Fibroblast of skin of abdomen (primary cell): ENCODE measurements around the gene PRKN.
"Not testable (repeated sequence)": the region's sequence is repeated elsewhere in the genome, so short reads cannot be mapped to it uniquely, and the experiment has no call there.

ENCODE experiments used
- DNase-seq: peaks from one replicate; pipeline ENCODE4 v3.0.0-alpha.2; 2013

The PRKN gene

GRCh38 chr6:162710419-162710818 is 17.1 kb downstream of the PRKN start:
- no peak for DNase-seq

GRCh38 chr6:162709431-162709830 is 18.1 kb downstream of the PRKN start:
- DNase-seq = no peak

- DNase-seq = no peak
Observed at GRCh38 chr6:162708971-162709370, 18.6 kb downstream of the PRKN start.

- DNase-seq = peak; percentile 18
Observed at GRCh38 chr6:162706232-162706631, 21.3 kb downstream of the PRKN start.

GRCh38 chr6:162705736-162706135 is 21.8 kb downstream of the PRKN start:
- DNase-seq = no peak

GRCh38 chr6:162704001-162704400 is 23.6 kb downstream of the PRKN start:
- DNase-seq = no peak

- no peak for DNase-seq
Observed at GRCh38 chr6:162702446-162702845, 25.1 kb downstream of the PRKN start.

- no peak for DNase-seq
Observed at GRCh38 chr6:162701551-162701950, 26.0 kb downstream of the PRKN start.

- DNase-seq = no peak
Observed at GRCh38 chr6:162700966-162701365, 26.6 kb downstream of the PRKN start.

- DNase-seq = peak; percentile 10
Observed at GRCh38 chr6:162699961-162700360, 27.6 kb downstream of the PRKN start.

GRCh38 chr6:162698440-162698839 is 29.1 kb downstream of the PRKN start:
- no peak for DNase-seq

GRCh38 chr6:162697872-162698403 is 29.6 kb downstream of the PRKN start:
- DNase-seq = no peak

GRCh38 chr6:162690158-162690557 is 37.4 kb downstream of the PRKN start:
- no peak for DNase-seq

- DNase-seq = no peak
Observed at GRCh38 chr6:162688751-162689345, 38.7 kb downstream of the PRKN start.

GRCh38 chr6:162685586-162685985 is 42.0 kb downstream of the PRKN start:
- DNase-seq = no peak

- DNase-seq = peak; percentile 1
Observed at GRCh38 chr6:162684961-162685360, 42.6 kb downstream of the PRKN start.

- no peak for DNase-seq
Observed at GRCh38 chr6:162684052-162684451, 43.5 kb downstream of the PRKN start.

GRCh38 chr6:162683135-162683534 is 44.4 kb downstream of the PRKN start:
- no peak for DNase-seq

GRCh38 chr6:162681447-162681846 is 46.1 kb downstream of the PRKN start:
- DNase-seq = no peak

- DNase-seq = no peak
Observed at GRCh38 chr6:162680871-162681270, 46.7 kb downstream of the PRKN start.

GRCh38 chr6:162680367-162680766 is 47.2 kb downstream of the PRKN start:
- no peak for DNase-seq

- DNase-seq = no peak
Observed at GRCh38 chr6:162679681-162680080, 47.9 kb downstream of the PRKN start.

- DNase-seq = not testable (repeated sequence)
Observed at GRCh38 chr6:162678896-162679295, 48.7 kb downstream of the PRKN start.

GRCh38 chr6:162675503-162675902 is 52.1 kb downstream of the PRKN start:
- DNase-seq = no peak

GRCh38 chr6:162674452-162674851 is 53.1 kb downstream of the PRKN start:
- no peak for DNase-seq
